Stimulated activated CD4-positive, alpha-beta T cell treated with anti-CD3 and anti-CD28 coated beads, Interleukin-12 subunit alpha, Interleukin-12 subunit beta, amount 100 ng/mL, for 24 hours (primary cell): Measurements from ENCODE around the gene PLEKHD1.
"Not testable (repeated sequence)": the region's sequence is repeated elsewhere in the genome, so short reads cannot be mapped to it uniquely, and the experiment has no call there.

Experiments
- DNase-seq, 2 experiments: peaks; one replicate each; pipeline ENCODE4 v3.0.0-alpha.2; 2020; ENCODE audit warnings: low read depth in 2 of 2

The PLEKHD1 gene

DNA sequence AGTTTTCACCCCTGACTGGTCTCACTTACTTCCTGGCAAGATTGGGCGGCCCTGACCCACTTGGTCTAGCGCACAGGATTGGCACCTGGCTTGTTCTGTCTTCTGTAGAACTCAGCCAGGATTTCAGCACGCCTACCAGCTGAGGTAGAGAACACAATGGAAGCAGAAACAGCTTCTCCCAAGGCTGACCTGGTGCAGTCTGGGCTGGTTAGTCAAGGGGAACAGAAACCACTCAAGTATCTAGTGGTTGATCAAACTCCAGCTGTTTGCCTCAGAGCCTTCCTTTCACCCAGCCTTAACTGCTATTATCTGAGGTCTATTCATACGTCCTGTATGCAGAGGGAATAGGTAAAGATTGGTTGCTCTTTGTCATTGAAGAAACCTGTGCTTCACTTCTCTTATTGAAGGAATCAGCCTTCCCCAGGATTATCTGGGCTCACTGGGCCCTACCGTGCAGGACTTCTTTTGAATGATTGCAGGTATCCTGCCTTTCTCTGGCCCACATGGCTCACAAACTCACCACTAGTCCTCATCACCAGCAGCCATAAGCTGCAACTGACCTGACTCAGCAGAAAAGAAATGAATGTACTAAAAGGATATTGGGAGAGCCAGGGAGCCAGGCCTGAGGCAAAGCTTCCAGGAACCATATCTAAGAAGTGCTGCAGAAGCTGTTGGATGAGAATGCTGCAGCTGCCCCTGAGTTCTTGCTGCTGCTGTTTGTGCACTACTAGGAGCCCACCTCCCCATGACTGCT lies 2.5 kb upstream of the PLEKHD1 start:
- DNase-seq: no peak

DNA sequence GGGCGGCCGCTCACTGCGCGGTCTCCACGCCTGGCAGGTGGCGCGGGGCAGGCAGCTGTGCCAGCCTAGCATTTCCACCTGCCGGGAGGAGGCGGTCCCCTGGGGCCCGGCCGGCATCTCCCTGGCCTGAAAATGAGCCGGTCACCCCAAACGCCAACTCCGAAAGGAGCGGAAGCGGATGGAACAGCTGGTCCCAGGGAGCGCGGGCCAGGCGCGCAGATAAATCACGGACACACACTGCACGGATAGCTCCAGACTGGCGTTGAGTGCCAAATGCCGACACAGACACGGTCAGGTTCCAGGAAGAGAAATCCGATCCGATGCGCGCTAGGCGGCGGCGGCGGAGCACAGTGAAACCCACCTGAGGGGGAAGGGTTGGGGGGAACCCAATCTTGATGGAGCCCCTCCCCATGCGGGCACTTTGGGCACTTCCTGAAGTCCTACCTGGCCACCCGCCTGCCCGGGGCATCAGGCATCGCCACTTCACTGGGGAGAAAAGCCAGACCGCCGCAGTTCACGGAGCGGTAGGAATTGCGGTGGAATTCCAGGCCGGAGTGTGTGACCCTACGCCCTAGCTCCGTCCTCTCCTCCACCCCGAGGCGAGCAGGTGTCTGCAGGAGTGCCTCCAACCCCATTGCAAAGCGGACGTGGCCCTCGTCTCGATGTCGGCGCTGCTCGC lies 624 bp upstream of the PLEKHD1 start:
- no peak for DNase-seq

GRCh38 chr14:69485315-69485660 lies 760 bp downstream of the PLEKHD1 start:
- DNase-seq: no peak

DNA sequence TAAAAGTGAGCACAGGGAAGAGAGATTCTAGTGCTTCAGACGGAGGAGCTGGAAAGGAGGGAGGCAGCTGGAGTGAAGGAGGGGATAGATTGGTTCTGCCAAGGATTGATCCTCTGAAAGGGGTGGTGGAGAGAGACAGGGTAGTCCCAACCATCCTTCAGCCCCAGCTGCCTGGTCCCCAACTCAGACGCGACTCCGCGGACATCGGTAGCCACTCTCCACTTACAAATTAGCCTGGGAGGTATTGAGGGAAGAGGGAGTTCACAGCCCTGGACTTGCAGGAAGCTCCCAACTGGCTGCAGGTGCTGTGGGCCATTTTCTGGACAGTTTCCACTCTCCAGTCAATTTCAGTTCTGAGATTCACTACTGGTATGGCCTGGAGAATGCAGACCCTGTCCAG lies 1.2 kb downstream of the PLEKHD1 start:
- DNase-seq: no peak

DNA sequence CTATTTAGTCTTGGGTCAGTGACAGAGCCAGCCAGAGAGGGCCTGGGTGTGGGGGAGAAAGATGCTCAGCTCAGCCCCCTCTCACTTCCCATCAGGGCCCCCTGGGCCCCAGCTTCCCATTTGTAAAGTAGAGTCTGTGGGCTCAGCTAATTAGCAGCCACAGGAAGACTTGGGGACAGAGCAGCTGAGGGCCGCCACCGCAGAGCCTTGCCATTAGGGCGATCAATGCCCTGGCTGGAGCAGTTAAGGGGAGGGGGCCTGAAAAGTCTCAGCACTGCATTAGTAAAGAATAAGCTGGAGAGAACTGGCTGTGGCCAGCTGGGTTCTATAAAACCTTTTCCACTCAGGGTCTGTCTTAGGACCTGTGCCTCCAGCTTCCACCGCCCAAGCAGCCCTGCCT lies 2.7 kb downstream of the PLEKHD1 start:
- no peak for DNase-seq

GRCh38 chr14:69487771-69488170 lies 3.2 kb downstream of the PLEKHD1 start:
- no peak for DNase-seq

- DNase-seq: no peak
Measured at GRCh38 chr14:69489495-69489894, 5.0 kb downstream of the PLEKHD1 start.

- no peak for DNase-seq
Measured at GRCh38 chr14:69490219-69490918, 5.8 kb downstream of the PLEKHD1 start.

- no peak for DNase-seq
Measured at GRCh38 chr14:69491193-69491592, 6.7 kb downstream of the PLEKHD1 start.

DNA sequence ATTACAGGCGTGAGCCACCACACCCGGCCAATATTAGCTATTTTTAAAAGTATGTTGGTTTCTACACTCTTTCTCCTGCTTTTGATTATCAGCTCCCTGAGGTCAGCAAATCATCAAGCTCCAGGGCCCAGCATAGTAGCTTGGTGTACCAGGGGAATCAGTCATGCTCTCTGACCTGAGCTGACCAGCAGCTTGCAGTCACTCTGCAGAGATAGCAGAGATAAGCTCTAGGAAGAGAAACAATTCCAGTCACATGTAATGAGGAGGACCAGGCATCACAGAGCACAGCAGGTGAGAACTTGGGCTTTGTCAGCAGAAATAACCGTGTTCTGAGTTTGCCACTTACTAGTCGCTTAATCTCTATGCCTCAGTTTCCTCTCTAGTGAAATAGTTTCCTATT lies 8.5 kb downstream of the PLEKHD1 start:
- DNase-seq: no peak

DNA sequence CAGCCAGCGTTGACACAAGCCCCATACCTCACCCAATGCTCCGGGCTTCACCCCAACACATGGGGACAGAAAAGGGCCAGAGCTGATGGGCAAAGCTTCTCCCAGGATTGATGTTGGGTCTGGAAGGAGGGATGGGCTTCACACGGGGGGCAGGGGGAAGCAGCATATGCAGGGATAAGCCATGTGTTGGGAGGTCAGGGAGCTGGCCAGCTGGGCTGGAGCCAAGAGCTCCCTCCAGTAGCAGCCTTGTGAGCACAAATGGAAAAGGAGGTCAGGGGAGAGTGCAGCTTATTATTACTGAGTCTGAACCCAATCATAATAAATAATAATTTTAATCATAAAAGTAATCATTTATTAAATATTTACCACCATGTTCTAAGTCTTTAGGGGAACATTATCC lies 9.3 kb downstream of the PLEKHD1 start:
- no peak for DNase-seq

DNA sequence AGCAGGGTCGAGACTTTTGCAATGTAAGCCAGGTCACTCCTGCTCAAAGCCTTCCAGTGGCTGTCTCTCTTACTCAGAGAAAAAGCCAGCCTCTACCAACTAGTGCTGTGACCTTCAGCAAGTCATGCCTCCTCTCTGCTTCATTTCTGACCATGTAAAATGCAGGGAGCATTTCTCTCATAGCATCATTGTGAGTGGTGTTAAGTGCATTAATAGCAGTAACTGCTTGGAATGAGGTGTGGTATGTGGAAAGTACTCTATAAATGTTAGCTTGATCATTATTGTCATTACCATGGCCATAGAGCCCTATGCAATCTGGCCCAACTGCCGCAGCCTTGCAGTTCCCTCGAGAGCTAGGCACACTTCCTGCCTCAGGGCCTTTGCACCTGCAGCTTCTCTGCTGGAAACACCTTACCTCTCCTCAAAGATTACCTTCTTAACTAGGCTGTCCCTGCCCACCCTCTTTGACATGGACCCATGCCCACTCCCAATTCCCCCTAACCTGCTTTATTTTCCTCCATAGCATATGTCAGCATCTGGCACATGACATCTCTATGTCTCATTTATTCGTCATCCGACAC lies 10.9 kb downstream of the PLEKHD1 start:
- DNase-seq: no peak

GRCh38 chr14:69497866-69498265 lies 13.3 kb downstream of the PLEKHD1 start:
- DNase-seq: not testable (repeated sequence)

DNA sequence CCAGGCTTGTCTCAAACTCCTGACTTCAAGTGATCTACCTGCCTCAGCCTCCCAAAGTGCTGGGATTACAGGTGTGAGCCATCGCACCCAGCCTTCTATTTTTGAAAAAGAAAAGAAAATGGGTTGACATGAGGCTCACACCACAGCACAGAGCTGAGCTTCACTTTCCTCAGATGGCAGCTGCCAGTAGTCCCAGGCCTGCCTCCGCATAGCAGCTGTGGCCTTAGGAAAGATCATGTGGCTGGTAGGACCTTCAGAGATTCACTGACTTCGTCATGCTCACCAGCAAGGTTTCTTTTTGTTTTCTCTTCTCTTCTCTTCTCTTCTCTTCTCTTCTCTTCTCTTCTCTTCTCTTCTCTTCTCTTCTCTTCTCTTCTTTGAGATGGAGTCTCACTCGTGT lies 13.8 kb downstream of the PLEKHD1 start:
- DNase-seq: not testable (repeated sequence)

- DNase-seq: no peak
Measured at GRCh38 chr14:69499436-69499835, 14.9 kb downstream of the PLEKHD1 start.

GRCh38 chr14:69500096-69500495 lies 15.6 kb downstream of the PLEKHD1 start:
- DNase-seq: no peak

GRCh38 chr14:69500736-69501135 lies 16.2 kb downstream of the PLEKHD1 start:
- DNase-seq: no peak

DNA sequence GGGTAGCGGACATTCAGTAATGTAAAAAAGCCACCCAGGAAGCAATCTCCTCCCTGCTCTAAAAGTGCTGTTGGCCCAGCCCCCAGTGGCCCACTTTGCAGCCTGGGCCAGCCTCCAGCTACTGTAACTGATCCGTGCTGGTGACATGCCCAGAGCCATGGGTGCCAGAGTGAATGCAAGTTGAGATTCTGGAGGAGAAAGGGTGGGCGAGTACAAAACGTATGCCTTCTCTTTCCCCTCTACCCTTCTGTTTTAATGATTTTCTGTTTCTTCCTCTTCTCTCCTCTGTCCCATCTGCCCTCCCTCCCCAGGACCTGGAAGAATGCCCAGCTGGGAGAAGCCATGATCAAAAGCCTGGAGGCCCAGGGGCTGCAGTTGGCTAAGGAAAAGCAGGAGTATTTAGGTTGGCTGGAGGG lies 16.9 kb downstream of the PLEKHD1 start:
- DNase-seq: no peak

DNA sequence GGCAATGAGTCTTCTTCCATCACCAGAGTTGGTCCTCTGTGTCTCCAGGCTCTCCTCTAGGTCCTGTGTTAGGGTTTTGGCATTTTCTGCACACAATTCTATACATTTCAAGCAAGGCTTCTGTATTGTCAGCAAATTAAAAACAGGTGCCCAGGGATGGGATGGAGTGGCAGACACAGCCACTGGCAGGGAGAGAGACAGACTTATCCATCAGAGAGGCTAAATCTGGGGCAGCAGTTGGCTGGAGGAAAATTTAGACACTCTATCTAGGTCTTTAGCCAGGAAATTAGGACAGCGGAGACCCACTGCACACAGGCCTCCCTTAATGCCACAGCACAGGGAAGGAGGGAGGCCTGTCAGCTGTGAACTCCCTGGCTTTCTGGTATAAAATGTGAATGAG lies 20.2 kb downstream of the PLEKHD1 start:
- no peak for DNase-seq

DNA sequence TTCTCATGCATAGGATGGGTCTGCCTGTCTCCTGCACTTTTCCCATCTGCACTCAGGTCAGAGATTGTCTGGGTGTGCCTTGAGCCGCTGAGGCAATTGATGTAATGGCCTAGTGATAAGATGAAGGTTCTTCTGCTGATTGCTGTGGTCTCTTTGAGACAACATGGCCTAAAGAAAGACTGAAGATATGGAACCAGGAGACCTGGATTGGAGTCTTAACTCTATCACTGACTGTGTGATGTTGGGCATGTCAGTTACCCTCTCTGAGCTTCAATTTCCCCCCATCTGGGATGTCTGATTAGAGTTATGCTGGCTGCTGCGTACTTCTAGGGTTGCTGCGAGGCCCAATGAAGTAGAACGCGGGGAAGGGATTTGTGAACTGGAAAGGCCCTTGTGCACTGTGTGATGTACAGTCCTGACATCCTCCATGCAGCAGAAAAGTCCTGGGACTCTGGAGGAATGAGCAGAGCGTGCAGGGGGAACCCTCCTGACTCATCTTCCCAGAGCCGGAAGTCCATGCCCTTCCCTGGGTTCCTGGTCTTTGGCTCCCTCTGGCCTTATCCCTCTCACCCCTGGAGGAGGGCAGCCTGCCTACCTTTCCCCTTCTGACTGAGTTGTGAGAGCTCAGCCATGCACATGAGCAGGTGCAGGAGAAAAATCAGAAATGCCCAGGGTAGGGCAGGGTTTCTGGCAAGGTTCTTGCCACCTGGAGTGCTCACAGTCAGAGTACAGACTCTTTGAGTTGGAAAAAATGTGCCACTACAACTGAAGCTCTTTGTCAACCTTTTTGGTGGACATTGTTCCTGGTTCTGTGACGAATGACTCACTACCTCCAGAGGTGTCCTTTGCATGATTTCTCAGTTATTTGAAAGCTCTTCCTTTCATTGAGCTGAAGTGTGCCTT lies 21.1 kb downstream of the PLEKHD1 start:
- DNase-seq: no peak

DNA sequence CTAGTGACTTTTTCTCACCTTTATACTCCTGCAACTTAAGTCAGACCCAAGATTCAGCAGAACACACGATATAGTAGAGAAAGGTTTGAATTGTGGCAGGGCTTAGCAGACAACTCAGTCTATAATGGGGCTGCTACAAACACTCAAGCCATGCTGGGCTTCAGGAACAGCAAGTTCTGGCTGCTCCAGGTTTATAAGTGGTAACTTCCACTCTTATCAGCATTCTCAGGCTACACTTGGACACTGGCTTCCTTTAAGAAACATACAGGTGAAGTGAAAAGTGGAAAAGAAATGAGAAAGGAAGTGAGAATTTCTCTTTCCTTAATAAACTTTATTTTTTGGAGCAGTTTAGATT lies 21.7 kb downstream of the PLEKHD1 start:
- DNase-seq: no peak
